Smooth muscle cell (in vitro differentiated cells): ENCODE measurements around the gene AGBL3. TPM values are rescaled to one million over a fixed set of nuclear protein-coding genes. Genes with fewer than 3 reads are reported as not detected.

Experiments
- DNase-seq: peaks from one replicate; lab custom pipeline; 2025; ENCODE audit not compliant: unreplicated experiment; lab: John Stamatoyannopoulos, UW
- H2AFZ ChIP-seq: fragments of 200-600 bp; sonication (generic); 2 replicates; pipeline ENCODE4 v1.6.0; 2016; ENCODE audit warnings: antibody characterized with exemption, low read depth, mild to moderate bottlenecking
- H3F3A ChIP-seq: fragments of 200-600 bp; sonication (generic); 2 replicates; pipeline ENCODE4 v1.6.0; 2017; ENCODE audit warnings: antibody characterized with exemption, low read depth
- H3K27ac ChIP-seq: fragments of 200-600 bp; sonication (generic); 2 replicates; pipeline ENCODE4 v1.5.1; 2016; ENCODE audit warnings: low read depth, mild to moderate bottlenecking
- H3K27me3 ChIP-seq: fragments of 200-600 bp; sonication (generic); 2 replicates; pipeline ENCODE4 v1.6.1; 2016; ENCODE audit warnings: low read depth, mild to moderate bottlenecking
- H3K36me3 ChIP-seq: fragments of 200-600 bp; sonication (generic); 2 replicates; pipeline ENCODE4 v1.5.1; 2016; ENCODE audit warnings: low read depth
- H3K4me1 ChIP-seq: fragments of 200-600 bp; sonication (generic); 2 replicates; pipeline ENCODE4 v1.5.1; 2016; ENCODE audit warnings: low read depth
- H3K4me2 ChIP-seq: fragments of 200-600 bp; sonication (generic); 2 replicates; pipeline ENCODE4 v1.6.0; 2016; ENCODE audit warnings: mild to moderate bottlenecking
- H3K4me3 ChIP-seq: fragments of 200-600 bp; sonication (generic); 2 replicates; pipeline ENCODE4 v1.5.1; 2016; ENCODE audit warnings: mild to moderate bottlenecking
- H3K79me2 ChIP-seq: fragments of 200-600 bp; sonication (generic); 2 replicates; pipeline ENCODE4 v1.6.0; 2016; ENCODE audit warnings: low read depth, mild to moderate bottlenecking
- H3K9ac ChIP-seq: fragments of 200-600 bp; sonication (generic); 2 replicates; pipeline ENCODE4 v1.6.0; 2016; ENCODE audit warnings: low read depth
- H3K9me3 ChIP-seq: fragments of 200-600 bp; sonication (generic); replicated peaks from 2 replicates; pipeline ENCODE4 v1.5.1; 2016; ENCODE audit warnings: low read depth
- H4K20me1 ChIP-seq: fragments of 200-600 bp; sonication (generic); 2 replicates; pipeline ENCODE4 v1.6.0; 2016; ENCODE audit warnings: low read depth
- WGBS: methylation state at CpG from one replicate; pipeline ENCODE4 v1.1.7; 2016; ENCODE audit warnings: low lambda C conversion rate; 5-methylcytosine and 5-hydroxymethylcytosine counted together
- polyA plus RNA-seq: library from polyadenylated mRNA; unstranded; fragments of >200 nt; fragmentation: Nextera tagmentation; extraction: Ambion mirVana; gene quantifications from 2 replicates; pipeline ENCODE4 v1.2.1, GENCODE V29; 2016
- total RNA-seq: library from RNA; depleted of rRNA; stranded (reverse); fragments of >200 nt; gene quantifications from 2 replicates; pipeline ENCODE4 v1.2.3, GENCODE V29; 2014
- TF ChIP-seq, protein P1 (sequence below): fragments of 200-600 bp; sonication (generic); IDR thresholded peaks from 2 replicates; pipeline ENCODE4 v1.5.1; 2017; ENCODE audit warnings: borderline replicate concordance, mild to moderate bottlenecking, antibody characterized with exemption; ENCODE audit not compliant: insufficient read depth, poor library complexity, severe bottlenecking

Gene AGBL3
- total and polyA plus RNA-seq, 2 experiments from 2014 or later = 0.23 to 2.5 TPM

DNA sequence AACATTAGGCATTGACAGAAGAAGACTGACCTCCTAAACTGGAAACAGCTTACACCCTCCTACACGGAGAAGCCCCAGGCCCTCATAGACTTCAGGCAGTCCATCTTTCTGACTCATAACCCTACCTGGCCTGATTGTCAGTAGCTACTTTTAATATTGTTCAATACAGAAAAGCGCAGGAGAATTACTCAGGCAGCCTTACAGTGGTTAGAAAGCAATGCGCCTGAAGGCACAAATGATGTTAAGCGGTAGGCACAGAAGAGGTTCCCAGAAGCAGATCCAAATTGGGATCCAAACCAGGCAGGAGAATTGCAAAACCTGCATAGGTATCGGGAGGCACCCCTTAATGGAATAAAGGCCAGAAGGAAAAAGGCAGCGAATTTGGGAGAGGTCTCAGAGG lies 189.6 kb downstream of the AGBL3 start:
- peaks cover 6% of the 10 kb centered on the region for H3K9me3 ChIP-seq
- no peak for DNase-seq
- 78% methylated on average over 6 of the region's 6 CpGs for WGBS

DNA sequence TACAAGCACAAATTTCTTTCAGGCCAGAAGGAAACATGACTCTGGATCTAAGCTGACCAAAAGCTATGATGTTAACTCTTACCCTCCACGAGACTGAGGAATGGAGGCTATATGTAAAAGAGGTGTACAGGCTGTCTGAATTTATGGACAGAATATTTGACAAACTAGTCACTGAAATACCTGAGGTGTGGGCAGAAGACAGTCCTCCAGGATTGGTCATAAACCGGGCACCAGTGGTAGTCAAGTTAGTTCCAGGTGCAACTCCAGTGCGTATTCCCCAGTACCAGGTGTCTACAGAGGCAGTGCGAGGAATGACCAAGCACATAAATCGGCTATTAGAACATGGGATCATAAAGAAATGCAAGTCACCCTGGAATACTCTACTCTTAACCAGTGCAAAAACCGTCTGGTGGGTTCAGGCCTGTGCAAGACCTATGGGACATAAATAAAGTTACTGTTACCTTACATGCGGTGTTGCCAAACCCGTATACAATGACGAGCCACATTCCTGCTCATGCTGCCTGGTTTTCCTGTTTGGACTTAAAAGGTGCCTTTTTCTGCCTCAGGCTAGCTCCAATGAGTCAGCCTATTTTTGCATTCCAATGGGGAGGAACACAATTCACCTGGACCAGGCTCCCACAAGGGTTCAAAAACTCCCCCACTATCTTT lies 190.9 kb downstream of the AGBL3 start:
- 70% methylated on average over 9 of the region's 9 CpGs for WGBS
- no peak for DNase-seq
- TF ChIP-seq, protein P1, sequence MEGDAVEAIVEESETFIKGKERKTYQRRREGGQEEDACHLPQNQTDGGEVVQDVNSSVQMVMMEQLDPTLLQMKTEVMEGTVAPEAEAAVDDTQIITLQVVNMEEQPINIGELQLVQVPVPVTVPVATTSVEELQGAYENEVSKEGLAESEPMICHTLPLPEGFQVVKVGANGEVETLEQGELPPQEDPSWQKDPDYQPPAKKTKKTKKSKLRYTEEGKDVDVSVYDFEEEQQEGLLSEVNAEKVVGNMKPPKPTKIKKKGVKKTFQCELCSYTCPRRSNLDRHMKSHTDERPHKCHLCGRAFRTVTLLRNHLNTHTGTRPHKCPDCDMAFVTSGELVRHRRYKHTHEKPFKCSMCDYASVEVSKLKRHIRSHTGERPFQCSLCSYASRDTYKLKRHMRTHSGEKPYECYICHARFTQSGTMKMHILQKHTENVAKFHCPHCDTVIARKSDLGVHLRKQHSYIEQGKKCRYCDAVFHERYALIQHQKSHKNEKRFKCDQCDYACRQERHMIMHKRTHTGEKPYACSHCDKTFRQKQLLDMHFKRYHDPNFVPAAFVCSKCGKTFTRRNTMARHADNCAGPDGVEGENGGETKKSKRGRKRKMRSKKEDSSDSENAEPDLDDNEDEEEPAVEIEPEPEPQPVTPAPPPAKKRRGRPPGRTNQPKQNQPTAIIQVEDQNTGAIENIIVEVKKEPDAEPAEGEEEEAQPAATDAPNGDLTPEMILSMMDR = no peak

More for the DNA sequence above, 189.6 kb downstream of the AGBL3 start:
- Histone ChIP-seq H3K79me2 (no peaks in the 10 kb centered on the region), H2AFZ (no peak overlapping the region), H3K4me3 (no peak overlapping the region), H3K36me3 (peaks cover 10% of the 10 kb centered on the region), H3F3A (no peaks in the 10 kb centered on the region), H3K27me3 (no peaks in the 10 kb centered on the region), H3K4me1 (no peaks in the 10 kb centered on the region), H3K9ac (peak overlapping the region; percentile 18), H3K4me2 (no peak overlapping the region), H4K20me1 (no peaks in the 10 kb centered on the region), H3K27ac (peak overlapping the region; percentile 87)
- TF ChIP-seq, protein P1 = no peak

DNA sequence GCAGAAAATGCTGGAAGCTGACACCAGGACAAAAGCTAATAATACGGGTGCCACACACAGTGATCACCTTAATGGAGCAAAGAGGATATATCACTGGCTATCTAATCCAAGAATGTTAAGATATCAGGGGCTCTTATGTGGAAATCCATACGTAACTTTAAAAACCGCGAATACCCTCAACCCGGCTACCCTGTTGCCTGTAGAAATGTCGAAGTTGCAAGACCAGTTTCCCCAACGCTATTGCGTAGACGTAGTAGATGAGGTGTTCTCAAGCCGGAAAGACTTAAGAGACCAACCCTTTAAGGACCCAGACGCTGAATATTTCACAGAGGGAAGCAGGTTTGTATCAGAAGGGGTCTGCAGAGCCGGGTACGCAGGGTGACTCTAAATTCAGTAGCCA lies 192.1 kb downstream of the AGBL3 start:
- Histone ChIP-seq H3K9ac (peak overlapping the region; percentile 55), H3F3A (no peaks in the 10 kb centered on the region), H3K4me3 (no peak overlapping the region), H3K36me3 (peaks cover 18% of the 10 kb centered on the region), H3K27me3 (no peaks in the 10 kb centered on the region), H4K20me1 (no peaks in the 10 kb centered on the region), H3K79me2 (no peaks in the 10 kb centered on the region), H3K27ac (peak overlapping the region; percentile 87), H3K4me2 (no peak overlapping the region), H3K4me1 (no peaks in the 10 kb centered on the region), H2AFZ (no peak overlapping the region), H3K9me3 (peaks cover 21% of the 10 kb centered on the region)
- TF ChIP-seq, protein P1 = no peak
- DNase-seq = no peak
- WGBS = 84% methylated on average over 13 of the region's 13 CpGs

More for the DNA sequence above, 190.9 kb downstream of the AGBL3 start:
- H3K36me3 ChIP-seq = peaks cover 13% of the 10 kb centered on the region
- peak overlapping the region; percentile 55 for H3K9ac ChIP-seq
- no peaks in the 10 kb centered on the region for H4K20me1 ChIP-seq
- peaks cover 15% of the 10 kb centered on the region for H3K9me3 ChIP-seq
- H3K4me2 ChIP-seq = no peak overlapping the region
- peak overlapping the region; percentile 87 for H3K27ac ChIP-seq
- H3K4me3 ChIP-seq = no peak overlapping the region
- no peaks in the 10 kb centered on the region for H3K27me3 ChIP-seq
- H3F3A ChIP-seq = no peaks in the 10 kb centered on the region
- no peaks in the 10 kb centered on the region for H3K4me1 ChIP-seq
- no peaks in the 10 kb centered on the region for H3K79me2 ChIP-seq
- H2AFZ ChIP-seq = no peak overlapping the region
